Measurements from ENCODE around the gene ZCCHC8.
"Not testable (repeated sequence)": the region's sequence is repeated elsewhere in the genome, so short reads cannot be mapped to it uniquely, and the experiment has no call there.

Gene ZCCHC8

DNA sequence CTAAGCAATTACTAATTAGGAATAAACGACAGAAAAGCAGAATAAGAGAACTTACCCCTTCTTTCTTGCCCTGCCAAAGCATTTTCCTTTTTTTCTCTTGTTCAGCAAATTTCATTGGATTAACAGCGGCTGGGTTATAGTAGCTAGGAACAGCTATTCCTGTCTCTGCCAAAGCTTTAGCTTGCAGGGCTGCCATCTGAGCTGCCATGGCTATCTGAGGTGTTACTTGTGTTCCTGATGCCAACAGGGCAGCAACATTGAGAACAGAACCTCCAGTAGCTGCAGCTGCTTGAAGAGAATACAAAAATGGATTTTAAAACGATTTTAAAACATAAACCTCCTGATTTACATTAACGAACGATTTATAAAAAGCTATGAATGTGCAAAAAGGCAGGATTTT, 7.4 kb upstream of the ZCCHC8 start:
- no peak for DNase-seq (ENCODE audit: low spot score)

DNA sequence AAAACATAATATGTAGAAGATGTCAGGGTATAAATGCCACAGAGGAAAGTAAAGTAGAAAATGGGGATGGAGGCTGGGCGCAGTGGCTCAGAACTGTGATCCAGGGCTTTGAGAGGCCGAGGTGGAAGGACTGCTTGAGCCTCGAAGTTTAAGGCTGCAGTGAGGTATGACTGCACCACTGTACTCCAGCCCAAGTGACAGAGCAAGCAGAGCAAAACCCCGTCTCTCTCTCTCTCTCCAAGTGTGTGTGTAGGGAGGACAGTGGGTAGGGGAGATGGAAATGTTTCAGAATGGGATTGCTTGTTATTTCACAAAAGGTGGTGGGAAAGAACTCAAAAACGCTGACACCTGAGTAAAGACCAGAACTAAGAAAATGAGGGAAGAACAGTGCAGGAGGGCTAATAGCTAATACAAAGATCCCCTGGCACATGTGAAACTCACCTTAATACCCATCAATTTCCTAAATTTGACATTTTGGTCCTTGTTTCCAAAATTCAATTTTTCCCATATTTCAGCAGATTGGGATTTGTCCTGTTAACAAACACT, 5.7 kb upstream of the ZCCHC8 start:
- DNase-seq (ENCODE audit: low spot score): no peak

DNA sequence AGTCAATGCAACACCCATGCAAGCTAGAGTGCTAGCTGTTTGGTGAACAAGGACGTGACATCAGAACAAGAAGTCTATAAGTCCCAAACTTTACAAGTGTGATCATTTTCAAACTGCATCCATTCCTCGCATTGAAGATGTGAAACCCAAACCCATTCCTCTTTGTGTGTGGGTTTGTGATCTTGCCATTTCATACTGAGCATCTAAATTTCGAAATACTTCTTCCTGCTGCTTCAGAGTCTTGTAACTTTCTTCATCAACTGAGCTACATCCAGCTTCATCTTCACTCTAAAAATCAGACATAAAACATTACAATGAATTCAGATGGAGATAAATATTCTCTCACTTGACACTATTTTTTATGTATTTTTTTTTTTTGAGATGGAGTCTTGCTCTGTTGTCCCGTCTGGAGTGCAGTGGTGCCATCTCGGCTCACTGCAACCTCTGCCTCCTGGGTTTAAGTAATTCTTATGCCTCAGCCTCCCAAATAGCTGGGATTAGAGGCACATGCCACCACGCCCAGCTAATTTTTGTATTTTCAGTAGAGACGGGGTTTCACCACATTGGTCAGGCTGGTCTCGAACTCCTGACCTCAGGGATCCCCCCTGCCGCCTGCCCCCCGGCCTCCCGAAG, 4.8 kb upstream of the ZCCHC8 start:
- DNase-seq (ENCODE audit: low spot score): no peak

DNA sequence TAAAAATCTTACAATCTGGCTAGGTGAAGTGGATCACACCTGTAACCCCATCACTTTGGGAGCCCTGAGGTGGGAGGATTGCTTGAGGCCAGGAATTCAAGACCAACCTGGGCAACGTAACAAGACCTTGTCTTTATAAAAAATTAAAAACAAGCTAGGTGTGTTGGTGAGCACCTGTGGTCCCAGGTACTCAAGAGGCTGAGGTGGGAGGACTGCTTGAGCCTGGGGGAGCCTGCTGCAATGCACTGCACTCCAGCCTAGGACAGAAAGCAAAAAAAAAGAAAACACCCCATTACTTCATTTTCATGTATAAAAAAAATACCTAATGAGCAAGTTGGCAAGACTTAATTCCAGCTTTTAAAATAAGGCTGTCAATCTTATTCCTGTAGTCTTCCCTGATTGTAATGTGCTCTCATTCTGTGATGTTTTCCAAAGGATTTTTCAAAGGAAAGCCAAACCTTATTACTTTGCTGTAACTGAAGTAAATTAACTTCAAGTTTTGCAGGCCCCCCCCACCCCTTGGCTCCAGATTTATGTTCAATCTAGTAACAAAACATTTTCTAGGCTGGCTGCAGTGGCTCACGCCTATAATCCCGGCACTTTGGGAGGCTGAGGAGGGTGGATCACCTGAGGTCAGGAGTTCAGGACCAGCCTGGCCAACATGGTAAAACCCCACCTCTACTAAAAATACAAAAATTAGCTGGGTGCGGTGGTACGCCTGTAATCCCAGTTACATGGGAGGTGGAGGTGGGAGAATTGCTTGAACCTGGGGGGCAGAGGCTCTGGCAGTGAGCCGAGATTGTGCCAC, 3.3 kb upstream of the ZCCHC8 start:
- no peak for DNase-seq (ENCODE audit: low spot score)

DNA sequence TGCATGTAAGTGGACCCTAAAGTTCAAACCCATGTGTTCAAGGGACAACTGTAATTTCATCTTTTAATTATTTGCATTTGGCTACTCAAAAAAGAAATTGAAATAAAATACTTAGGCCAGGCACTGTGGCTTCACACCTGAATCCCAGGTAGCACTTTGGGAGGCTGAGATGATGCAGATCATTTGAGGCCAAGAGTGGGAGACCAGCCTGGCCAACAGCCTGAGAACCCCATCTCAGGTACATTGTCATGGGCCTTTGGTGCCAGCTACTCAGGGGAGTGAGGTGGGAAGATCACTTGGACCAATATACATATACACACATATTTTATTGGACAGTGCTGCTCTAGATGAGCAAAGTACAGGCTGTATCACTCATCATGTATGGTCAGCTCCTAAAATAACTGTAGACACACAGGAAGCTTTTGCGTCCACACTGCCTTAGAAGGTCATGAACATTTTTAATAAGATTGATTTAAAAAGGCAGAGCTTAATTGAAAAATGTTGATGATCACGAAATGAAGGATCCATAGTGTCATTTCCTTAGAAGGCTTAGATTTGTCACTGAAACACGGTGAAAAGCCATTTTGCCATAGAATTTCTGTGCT, 2.5 kb upstream of the ZCCHC8 start:
- no peak for DNase-seq (ENCODE audit: low spot score)

DNA sequence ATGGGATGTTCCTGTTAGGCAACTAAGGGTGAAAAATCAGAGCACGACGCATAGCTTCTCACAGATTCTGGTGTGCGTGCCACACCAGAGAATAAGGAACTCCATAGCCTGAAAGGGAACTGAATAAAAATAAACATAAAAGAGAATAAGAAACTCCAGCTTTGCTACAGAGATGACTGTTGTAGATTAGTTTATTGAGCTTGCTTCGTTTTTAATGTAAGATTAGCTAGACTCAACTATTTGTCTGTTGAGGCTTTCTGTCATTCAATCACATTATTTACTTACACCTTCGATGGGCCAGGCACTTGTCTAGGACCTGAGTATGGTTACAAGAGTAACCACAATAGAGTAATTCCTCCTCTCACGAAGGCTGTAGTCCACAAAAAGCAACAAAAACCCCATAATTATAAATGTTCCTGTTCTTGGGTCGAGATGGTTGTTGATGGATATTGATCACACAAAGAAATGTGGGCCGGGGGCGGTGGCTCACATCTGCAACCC, 807 bp upstream of the ZCCHC8 start:
- no peak for DNase-seq (ENCODE audit: low spot score)

DNA sequence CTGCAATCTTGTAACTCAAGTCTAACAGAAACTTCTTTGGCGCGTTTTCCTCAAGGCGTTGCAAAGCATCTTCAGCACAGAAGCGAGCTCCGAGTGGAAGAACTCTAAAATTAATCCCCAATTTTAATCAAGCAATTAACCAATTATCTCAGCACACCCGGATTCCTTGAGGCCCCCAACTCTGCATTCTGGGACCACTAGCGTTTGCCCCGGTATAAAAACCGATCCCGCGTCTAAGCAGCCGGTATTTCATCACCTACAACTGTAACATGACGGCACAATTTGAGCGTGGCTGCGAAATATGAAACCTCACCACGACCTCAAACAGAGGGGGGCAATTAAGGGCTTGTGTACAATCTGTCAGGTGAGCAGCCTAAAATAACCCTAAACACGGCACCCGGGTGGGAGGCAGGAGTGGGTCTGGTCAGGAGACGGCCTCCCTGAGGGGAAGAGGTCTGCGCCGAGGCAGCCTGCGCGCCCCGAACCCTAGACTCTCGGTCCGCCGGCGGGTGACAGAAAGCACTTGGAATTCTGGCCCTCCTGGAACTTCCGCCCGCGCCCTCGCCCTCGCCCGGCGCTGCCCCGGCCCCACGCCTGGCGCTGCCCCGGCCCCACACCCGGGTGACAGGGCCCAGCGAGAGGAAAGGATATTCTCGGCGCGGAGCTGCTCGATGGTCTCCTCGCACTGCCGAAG, 594 bp downstream of the ZCCHC8 start:
- DNase-seq (ENCODE audit: low spot score): peak; percentile 12

DNA sequence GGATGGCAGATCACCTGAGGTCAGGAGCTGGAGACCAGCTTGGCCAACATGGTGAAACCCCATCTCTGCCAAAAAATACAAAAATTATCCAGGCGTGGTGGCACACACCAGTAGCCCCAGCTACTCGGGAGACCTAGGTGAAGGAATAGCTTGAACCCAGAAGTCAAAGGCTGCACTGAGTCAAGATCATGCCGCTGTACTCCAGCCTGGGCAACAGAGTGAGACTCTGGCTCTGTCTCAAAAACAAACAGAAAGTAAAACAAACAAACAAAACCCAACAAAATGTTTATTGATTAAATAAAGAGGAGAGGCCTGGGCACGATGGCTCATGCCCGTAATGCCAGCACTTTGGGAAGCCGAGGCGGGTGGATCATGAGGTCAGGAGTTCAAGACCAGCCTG, 5.5 kb downstream of the ZCCHC8 start:
- no peak for DNase-seq (ENCODE audit: low spot score)

DNA sequence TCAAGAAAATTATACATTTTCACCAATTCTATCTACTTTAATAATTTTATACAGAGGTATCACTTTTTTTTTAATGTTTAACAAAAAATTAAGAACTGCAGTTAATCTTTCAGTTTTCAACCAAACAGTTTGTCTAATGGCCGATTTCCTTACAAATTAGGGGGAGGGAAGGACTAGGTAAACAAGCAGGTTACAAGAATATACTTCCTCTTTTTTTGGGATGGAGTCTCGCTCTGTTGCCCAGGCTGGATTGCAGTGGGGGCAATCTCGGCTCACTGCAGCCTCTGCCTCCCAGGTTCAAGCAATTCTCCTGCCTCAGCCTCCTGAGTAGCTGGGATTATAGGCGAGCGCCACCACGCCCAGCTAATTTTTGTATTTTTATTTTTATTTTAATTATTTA, 7.5 kb downstream of the ZCCHC8 start:
- not testable (repeated sequence) for DNase-seq (ENCODE audit: low spot score)

DNA sequence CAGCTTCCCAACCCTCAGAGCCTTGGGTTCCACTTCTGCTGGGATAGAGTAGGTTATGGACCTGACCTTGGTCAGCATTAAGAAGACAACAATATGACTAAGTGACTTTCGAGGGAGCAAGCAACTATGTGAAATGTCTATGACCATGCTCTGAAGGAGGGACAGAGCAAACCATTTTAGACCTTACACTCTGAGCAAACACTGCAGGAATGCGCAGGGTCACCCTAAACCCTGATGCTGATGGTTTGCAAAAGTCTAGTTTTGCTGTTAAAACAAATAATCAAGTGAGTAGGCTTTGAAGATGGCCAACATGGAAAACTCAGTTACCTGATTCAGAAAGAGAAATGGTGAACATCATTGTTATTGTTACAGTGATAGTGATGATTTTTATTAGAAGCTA, 8.7 kb downstream of the ZCCHC8 start:
- no peak for DNase-seq (ENCODE audit: low spot score)

DNA sequence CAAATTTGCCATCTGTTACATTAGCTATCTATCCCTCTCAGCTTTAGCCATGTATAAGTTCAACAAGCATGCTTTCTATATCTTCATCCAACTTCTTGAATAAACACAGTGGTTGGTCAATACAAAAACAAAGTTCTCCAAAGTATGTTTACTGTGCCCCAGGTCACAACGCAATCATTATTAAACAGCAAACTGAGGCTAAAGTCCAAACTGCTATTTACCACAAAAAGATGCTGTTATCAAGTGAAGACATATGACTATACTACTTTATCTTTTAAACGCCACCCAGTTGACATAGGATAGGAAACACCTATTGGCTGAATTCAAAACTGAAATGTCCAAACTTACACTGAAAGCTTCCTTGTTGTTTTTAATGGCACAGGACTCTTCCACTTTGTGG, 11.7 kb downstream of the ZCCHC8 start:
- DNase-seq (ENCODE audit: low spot score): no peak

DNA sequence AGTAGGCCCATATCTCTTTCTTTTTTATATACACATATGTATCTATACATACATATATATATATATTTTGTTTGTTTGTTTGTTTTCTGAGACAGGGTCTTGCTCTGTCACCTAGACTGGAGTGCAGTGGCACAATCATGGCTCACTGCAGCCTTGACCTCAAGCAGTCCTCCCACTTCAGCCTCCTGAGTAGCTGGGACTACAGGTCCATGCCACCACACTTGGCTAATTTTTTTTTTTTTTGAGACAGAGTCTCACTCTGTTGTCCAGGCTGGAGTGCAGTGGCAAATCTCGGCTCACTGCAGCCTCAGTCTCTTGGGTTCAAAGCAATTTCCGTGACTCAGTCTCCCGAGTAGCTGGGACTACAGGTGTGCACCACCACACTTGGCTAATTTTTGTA, 12.9 kb downstream of the ZCCHC8 start:
- not testable (repeated sequence) for DNase-seq (ENCODE audit: low spot score)

DNA sequence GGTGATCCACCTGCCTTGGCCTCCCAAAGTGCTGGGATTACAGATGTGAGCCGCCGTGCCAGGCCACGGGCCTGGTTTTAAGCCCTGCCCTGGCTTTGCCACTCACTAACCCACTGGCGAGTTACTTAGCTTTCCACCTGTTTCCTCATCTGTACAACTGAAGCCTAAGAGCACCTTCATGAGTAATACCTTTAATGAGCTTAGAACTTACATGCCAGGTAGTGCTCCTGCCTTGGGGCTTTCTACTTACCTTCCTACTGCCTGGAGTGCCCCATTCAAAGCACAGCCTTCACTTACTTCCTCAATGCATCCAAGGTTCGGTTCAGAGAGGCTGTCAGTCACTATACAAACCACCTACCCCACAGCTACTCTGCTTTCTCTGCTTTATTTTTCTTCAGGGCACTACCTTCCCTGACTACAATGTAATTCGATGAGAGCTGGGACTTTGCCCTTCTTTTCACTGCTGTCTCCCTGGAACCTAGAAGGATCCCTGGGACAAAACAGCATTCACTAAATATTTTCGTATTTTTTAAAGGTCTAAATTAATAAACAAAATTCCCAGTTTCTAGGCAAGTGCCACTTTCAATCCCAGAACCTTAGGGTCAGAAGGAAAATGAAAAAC, 13.8 kb downstream of the ZCCHC8 start:
- DNase-seq (ENCODE audit: low spot score): no peak

DNA sequence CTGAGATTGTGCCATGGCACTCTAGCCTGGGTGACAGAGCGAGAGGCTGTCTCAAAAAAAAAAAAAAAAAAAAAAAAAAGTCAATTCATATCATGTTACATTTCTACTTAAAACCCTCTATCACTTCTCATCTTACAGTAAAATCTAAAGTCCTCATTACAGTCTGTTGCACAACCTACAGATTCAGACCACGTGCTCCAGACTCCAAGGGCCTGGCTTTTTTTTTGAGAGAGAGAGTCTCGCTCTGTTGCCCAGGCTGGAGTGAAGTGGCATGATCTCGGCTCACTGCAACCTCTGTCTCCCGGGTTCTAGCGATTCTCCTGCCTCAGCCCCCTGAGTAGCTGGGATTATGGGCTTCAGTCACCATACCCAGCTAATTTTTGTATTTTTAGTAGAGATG, 14.4 kb downstream of the ZCCHC8 start:
- not testable (repeated sequence) for DNase-seq (ENCODE audit: low spot score)

DNA sequence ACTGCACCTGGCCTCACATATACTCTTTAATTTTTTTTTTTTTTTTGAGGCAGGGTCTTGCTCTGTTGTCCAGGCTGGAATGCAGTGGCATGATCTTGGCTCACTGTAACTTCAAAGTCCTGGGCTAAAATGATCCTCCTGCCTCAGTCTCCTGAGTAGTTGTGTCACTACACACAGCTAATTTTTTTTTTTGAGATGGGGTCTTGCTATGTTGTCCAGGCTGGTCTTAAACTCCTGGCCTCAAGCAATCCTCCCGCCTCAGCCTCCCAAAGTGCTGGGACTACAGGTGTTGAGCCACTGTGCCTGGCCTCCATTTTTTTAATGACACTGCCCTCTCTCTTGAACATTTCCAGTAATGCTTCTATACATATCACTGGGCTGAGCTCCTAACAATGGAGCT, 16.3 kb downstream of the ZCCHC8 start:
- DNase-seq (ENCODE audit: low spot score): not testable (repeated sequence)

DNA sequence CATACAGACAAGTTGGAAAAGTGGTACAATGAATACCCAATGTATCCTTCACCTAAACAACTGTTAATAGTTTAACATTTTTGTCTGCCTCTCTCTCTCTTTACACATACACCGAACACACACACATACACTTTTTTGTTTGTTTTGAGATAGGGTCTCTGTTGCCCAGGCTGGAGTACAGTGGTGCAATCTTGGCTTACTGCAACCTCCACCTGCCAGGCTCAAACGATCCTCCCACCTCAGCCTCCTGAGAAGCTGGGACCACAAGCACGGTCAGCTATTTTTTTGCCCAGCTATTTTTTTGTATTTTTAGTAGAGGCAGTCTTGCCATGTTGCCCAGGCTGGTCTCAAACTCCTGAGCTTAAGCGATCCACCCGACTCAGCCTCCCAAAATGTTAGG, 16.8 kb downstream of the ZCCHC8 start:
- DNase-seq (ENCODE audit: low spot score): no peak

DNA sequence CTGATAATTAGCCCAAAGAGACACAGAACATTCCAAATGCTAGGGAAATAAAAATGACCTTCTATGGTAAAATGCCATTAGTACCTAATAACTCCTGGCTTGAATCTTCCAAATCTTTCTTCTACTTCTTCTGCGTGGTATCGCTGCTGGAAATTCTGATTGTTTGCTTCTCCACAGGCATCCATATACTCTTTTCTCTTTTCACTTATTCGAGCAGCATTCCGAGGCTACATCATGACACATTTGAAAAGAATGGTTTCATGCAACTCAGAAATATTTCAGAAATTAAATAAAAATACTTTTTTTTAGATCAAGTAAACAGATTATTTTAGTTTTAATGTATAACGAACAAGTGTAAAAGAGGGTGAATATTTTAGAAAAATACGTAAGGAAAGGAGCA, 18.9 kb downstream of the ZCCHC8 start:
- DNase-seq (ENCODE audit: low spot score): no peak

DNA sequence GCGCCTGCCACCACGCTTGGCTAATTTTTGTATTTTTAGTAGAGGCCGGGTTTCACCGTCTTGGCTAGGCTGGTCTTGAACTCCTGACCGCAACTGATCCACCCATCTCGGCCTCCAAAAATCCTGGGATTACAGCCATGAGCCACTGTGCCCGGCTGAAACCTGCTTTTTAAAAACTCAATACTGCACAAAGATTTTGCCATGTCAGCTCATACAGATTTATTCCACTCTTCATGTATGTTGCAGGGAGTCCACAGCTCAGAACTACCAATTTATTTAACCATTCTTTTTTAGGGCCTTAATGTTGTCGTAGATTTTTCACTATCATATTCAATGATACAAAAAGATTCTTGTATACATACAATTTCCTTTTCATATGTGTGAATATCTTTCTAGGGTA, 20.0 kb downstream of the ZCCHC8 start:
- DNase-seq (ENCODE audit: low spot score): no peak

DNA sequence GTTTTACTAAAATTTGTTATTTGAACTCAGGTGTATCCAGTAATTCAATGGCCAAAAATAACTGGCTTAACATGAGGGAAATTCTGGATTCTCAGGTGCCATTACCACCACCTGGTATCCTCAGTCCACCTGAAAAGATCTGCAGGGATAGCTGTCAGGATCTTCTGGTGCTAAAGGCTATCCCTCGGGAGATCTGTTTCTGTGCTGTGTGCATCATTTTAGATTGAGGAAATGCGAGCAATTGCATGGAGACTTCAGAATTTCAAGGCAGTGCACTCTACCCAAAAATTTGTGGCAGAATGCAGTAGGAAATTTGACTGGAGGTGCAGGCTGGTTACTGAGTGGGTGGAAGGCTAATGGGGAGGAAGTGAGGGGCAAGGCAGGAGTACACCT, 26.4 kb downstream of the ZCCHC8 start:
- DNase-seq (ENCODE audit: low spot score): no peak

DNA sequence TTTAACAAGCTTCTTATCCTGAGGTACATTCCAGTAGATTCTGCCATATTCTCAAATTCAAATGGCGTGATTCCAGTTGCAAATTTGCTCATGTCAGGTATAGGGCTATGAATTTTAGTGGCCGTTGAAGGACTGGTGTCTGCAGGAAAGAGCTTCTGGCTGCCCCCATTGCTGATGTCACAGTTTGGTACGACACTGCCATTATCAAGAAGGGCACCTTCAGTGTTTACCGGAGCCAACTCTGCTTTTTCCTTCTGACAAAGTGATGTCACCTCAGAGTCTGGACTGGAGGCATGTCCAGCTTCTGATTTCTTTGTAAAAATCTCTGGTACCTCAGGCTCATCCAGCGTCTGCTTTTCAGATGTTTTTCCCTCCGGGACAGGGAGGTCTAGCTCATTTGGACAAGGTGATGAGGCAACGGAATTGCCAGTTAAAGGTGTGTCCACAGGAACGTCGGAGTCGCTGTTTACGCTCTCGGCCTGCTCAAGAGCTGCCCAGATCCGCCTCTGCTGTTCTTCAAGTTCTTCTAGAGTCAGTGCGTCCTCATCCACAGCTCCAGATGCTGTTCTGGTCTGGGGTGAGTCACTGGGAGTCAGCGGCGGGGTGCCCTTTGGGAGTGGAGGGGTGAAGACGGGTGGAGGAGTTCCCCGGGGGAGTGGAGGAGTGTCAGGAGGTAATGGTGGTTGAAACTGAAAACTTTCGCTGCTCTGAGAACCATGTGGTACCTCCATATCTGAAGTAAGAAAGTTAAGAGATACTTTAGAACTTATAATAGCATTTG, 27.0 kb downstream of the ZCCHC8 start:
- no peak for DNase-seq (ENCODE audit: low spot score)
